H1 (cell line): ENCODE results near the gene ARHGEF6. TPM values are rescaled to one million over a fixed set of nuclear protein-coding genes. Genes with fewer than 3 reads are reported as not detected.

Source experiments
- CTCF ChIA-PET: fragments of 300-600 bp; sonication (Branson Sonifier 250); formaldehyde crosslinking; loops from one replicate; lab custom pipeline; 2021; ENCODE audit not compliant: partially characterized antibody; lab: Charles Lee
- POLR2A ChIA-PET: fragments of 300-600 bp; sonication (Branson Sonifier 250); formaldehyde crosslinking; loops from one replicate; lab custom pipeline; 2021; ENCODE audit warnings: inconsistent platforms; ENCODE audit not compliant: partially characterized antibody; lab: Charles Lee
- DNase-seq, 2 experiments: peaks; one replicate each; pipeline versions ENCODE4 v3.0.0 to v3.0.0-alpha.2; 2010 to 2022; ENCODE audit warnings: low spot score in 2 of 2, low read depth in 1 of 2, mixed read lengths in 1 of 2
- FAIRE-seq: peaks from 2 replicates; lab custom pipeline; 2011; peaks lifted over from hg19 to GRCh38; lab: Jason Lieb, UNC
- H2AFZ ChIP-seq: 2 replicates; pipeline ENCODE4 v1.8.1; 2012; ENCODE audit warnings: low read length, inconsistent platforms
- H2AK5ac ChIP-seq: 2 replicates; pipeline ENCODE4 v1.6.1; 2013; ENCODE audit warnings: low read depth, low read length
- H2BK120ac ChIP-seq: replicated peaks from 2 replicates; pipeline ENCODE3; 2013; ENCODE audit warnings: low read depth, low read length, inconsistent platforms
- H2BK12ac ChIP-seq: 2 replicates; pipeline ENCODE4 v1.6.1; 2013; ENCODE audit warnings: low read depth, low read length
- H2BK15ac ChIP-seq: 2 replicates; pipeline ENCODE4 v1.6.1; 2013; ENCODE audit warnings: low read length
- H2BK20ac ChIP-seq: 2 replicates; pipeline ENCODE4 v1.6.1; 2013; ENCODE audit warnings: low read length
- H2BK5ac ChIP-seq: 2 replicates; pipeline ENCODE4 v1.6.1; 2013; ENCODE audit warnings: low read depth, low read length
- H3K14ac ChIP-seq: 2 replicates; pipeline ENCODE4 v1.6.1; 2013; ENCODE audit warnings: inconsistent platforms; ENCODE audit not compliant: insufficient read length
- H3K18ac ChIP-seq: 2 replicates; pipeline ENCODE4 v1.6.1; 2013; ENCODE audit warnings: low read length; ENCODE audit errors: extremely low read depth
- H3K23ac ChIP-seq: 2 replicates; pipeline ENCODE4 v1.6.1; 2013; ENCODE audit warnings: inconsistent platforms; ENCODE audit not compliant: insufficient read length
- H3K23me2 ChIP-seq: 2 replicates; pipeline ENCODE4 v1.6.1; 2013; ENCODE audit warnings: low read depth, low read length
- H3K27ac ChIP-seq: 2 replicates; pipeline ENCODE4 v1.6.1; 2011; ENCODE audit warnings: low read depth, low read length, inconsistent platforms
- H3K27me3 ChIP-seq, 4 experiments: replicated peaks in 1 of 4; 1 replicate in 1 of 4; 2 replicates in 3 of 4; pipeline versions ENCODE4 v1.6.1 to v1.8.1; 2011 to 2013; ENCODE audit warnings: low read length in 3 of 4, mild to moderate bottlenecking in 3 of 4, inconsistent platforms in 2 of 4, mixed read lengths in 2 of 4, moderate library complexity in 1 of 4; ENCODE audit not compliant: control insufficient read depth in 3 of 4, insufficient read depth in 3 of 4; ENCODE audit errors: extremely low read depth in 1 of 4
- H3K36me3 ChIP-seq, 4 experiments: 2 replicates each; pipeline versions ENCODE4 v1.6.1 to v1.8.1; 2011 to 2013; ENCODE audit warnings: mild to moderate bottlenecking in 4 of 4, low read length in 3 of 4, moderate library complexity in 2 of 4, control low read depth in 1 of 4, inconsistent platforms in 1 of 4; ENCODE audit not compliant: insufficient read depth in 4 of 4, control insufficient read depth in 2 of 4
- H3K4ac ChIP-seq: replicated peaks from 2 replicates; pipeline ENCODE3; 2013; ENCODE audit warnings: low read length, low read depth, mixed read lengths, inconsistent platforms; ENCODE audit not compliant: insufficient read length
- H3K4me1 ChIP-seq, 4 experiments: replicated peaks in 1 of 4; 1 replicate in 1 of 4; 2 replicates in 3 of 4; pipeline versions ENCODE4 v1.6.1 to v1.8.1; 2011 to 2013; ENCODE audit warnings: low read length in 3 of 4, inconsistent platforms in 2 of 4, mixed read lengths in 1 of 4; ENCODE audit not compliant: insufficient read depth in 4 of 4, control insufficient read depth in 3 of 4
- H3K4me2 ChIP-seq, 2 experiments: 2 replicates each; pipeline versions ENCODE4 v1.6.1 to v1.8.1; 2011 to 2013; ENCODE audit warnings: low read depth in 2 of 2, low read length in 2 of 2, control low read depth in 1 of 2, inconsistent platforms in 1 of 2, mild to moderate bottlenecking in 1 of 2; ENCODE audit not compliant: insufficient read depth in 1 of 2
- H3K4me3 ChIP-seq, 4 experiments: fragments of 200-600, 300-600 bp in 1 of 4; sonication (generic), shearing (Covaris generic), sonication (Bioruptor Twin) in 1 of 4; 2 replicates each; pipeline versions ENCODE4 v1.5.1 to v1.8.1; 2011 to 2016; ENCODE audit warnings: low read length in 4 of 4, low read depth in 3 of 4, control low read depth in 2 of 4, inconsistent platforms in 2 of 4, mild to moderate bottlenecking in 2 of 4, mixed read lengths in 1 of 4, moderate library complexity in 1 of 4; ENCODE audit not compliant: insufficient read depth in 2 of 4; ENCODE audit errors: extremely low read depth in 1 of 4
- H3K56ac ChIP-seq: replicated peaks from 2 replicates; pipeline ENCODE3; 2013; ENCODE audit warnings: low read depth, mild to moderate bottlenecking, mixed read lengths, low read length, inconsistent platforms; ENCODE audit not compliant: insufficient read length
- H3K79me1 ChIP-seq: 2 replicates; pipeline ENCODE4 v1.6.1; 2013; ENCODE audit warnings: low read depth, low read length, control low read depth
- H3K79me2 ChIP-seq, 2 experiments: 2 replicates each; pipeline versions ENCODE4 v1.6.1 to v1.8.1; 2012 to 2013; ENCODE audit warnings: low read length in 2 of 2, mild to moderate bottlenecking in 2 of 2, inconsistent platforms in 1 of 2; ENCODE audit not compliant: insufficient read depth in 2 of 2, control insufficient read depth in 1 of 2
- H3K9ac ChIP-seq, 4 experiments: replicated peaks in 1 of 4; 1 replicate in 1 of 4; 2 replicates in 3 of 4; pipeline versions ENCODE4 v1.6.1 to v1.8.1; 2011 to 2013; ENCODE audit warnings: low read depth in 3 of 4, low read length in 3 of 4, control low read depth in 2 of 4, mild to moderate bottlenecking in 2 of 4, moderate library complexity in 2 of 4, inconsistent platforms in 1 of 4; ENCODE audit errors: extremely low read depth in 1 of 4
- H3K9me3 ChIP-seq, 2 experiments: 2 replicates each; pipeline versions ENCODE4 v1.6.1 to v1.8.1; 2012 to 2013; ENCODE audit warnings: mild to moderate bottlenecking in 2 of 2, moderate library complexity in 2 of 2, control low read depth in 1 of 2, inconsistent platforms in 1 of 2, low read depth in 1 of 2, low read length in 1 of 2, mixed read lengths in 1 of 2; ENCODE audit not compliant: insufficient read depth in 2 of 2
- H4K20me1 ChIP-seq, 2 experiments: replicated peaks in 1 of 2; 2 replicates each; pipeline versions ENCODE3 to v1.8.1; 2011 to 2013; ENCODE audit warnings: inconsistent platforms in 2 of 2, low read length in 2 of 2, mild to moderate bottlenecking in 1 of 2; ENCODE audit not compliant: insufficient read depth in 2 of 2, control insufficient read depth in 1 of 2
- H4K5ac ChIP-seq: 2 replicates; pipeline ENCODE4 v1.6.1; 2013; ENCODE audit warnings: low read length, low read depth, mixed read lengths, inconsistent platforms; ENCODE audit not compliant: insufficient read length
- H4K8ac ChIP-seq: 2 replicates; pipeline ENCODE4 v1.8.0; 2013; ENCODE audit warnings: mild to moderate bottlenecking, moderate library complexity, low read length, inconsistent platforms; ENCODE audit not compliant: insufficient read depth; ENCODE audit errors: extremely low read depth
- H4K91ac ChIP-seq: replicated peaks from 2 replicates; pipeline ENCODE3; 2013; ENCODE audit warnings: low read length, mixed read lengths, inconsistent platforms; ENCODE audit not compliant: insufficient read length
- BACH1 ChIP-seq: IDR thresholded peaks from 2 replicates; pipeline ENCODE4 v1.6.1; 2012; ENCODE audit warnings: low read length, improper control_type of control experiment
- CTCF ChIP-seq, 3 experiments: IDR thresholded peaks; 1 replicate in 2 of 3; 2 replicates in 1 of 3; pipeline versions ENCODE4 v1.5.1 to v1.6.1; 2011; ENCODE audit warnings: low read length in 3 of 3, mild to moderate bottlenecking in 3 of 3, inconsistent platforms in 2 of 3, low read depth in 1 of 3, moderate library complexity in 1 of 3; ENCODE audit not compliant: insufficient read depth in 1 of 3; ENCODE audit errors: control extremely low read depth in 1 of 3
- EP300 ChIP-seq, 2 experiments: IDR thresholded peaks; 1 replicate in 1 of 2; 2 replicates in 1 of 2; pipeline ENCODE4 v1.6.1; 2011 to 2012; ENCODE audit warnings: low read depth in 2 of 2, low read length in 2 of 2, mild to moderate bottlenecking in 2 of 2, borderline replicate concordance in 1 of 2, inconsistent platforms in 1 of 2, moderate library complexity in 1 of 2
- HDAC6 ChIP-seq: IDR thresholded peaks from one replicate; pipeline ENCODE4 v1.7.1; 2012; ENCODE audit warnings: low read depth, mild to moderate bottlenecking, inconsistent platforms, low read length, moderate library complexity
- JUND ChIP-seq: IDR thresholded peaks from 2 replicates; pipeline ENCODE4 v1.6.1; 2011; ENCODE audit warnings: mild to moderate bottlenecking, improper control_type of control experiment, low read length
- KDM1A ChIP-seq: fragments of 200-600, 300-600 bp; sonication (generic); IDR thresholded peaks from 2 replicates; pipeline ENCODE4 v1.7.1; 2016; ENCODE audit warnings: mild to moderate bottlenecking, low read length, borderline replicate concordance
- NRF1 ChIP-seq: IDR thresholded peaks from 2 replicates; pipeline ENCODE4 v1.6.1; 2011; ENCODE audit warnings: mild to moderate bottlenecking, low read depth, low read length, improper control_type of control experiment
- RXRA ChIP-seq: IDR thresholded peaks from 2 replicates; pipeline ENCODE4 v1.6.1; 2011; ENCODE audit warnings: low read depth, mild to moderate bottlenecking, low read length, moderate library complexity; ENCODE audit not compliant: insufficient read depth
- TCF12 ChIP-seq: IDR thresholded peaks from 2 replicates; pipeline ENCODE4 v1.6.1; 2011; ENCODE audit warnings: low read depth, mild to moderate bottlenecking, low read length
- WGBS, 2 experiments: shearing (Covaris generic) in 1 of 2; methylation state at CpG; one replicate each; pipeline versions ENCODE4 v1.1.6 to v1.1.7; 2013 to 2015; ENCODE audit warnings: low lambda C conversion rate in 2 of 2, mixed read lengths in 2 of 2, inconsistent platforms in 1 of 2, low coverage in 1 of 2, missing lambda C conversion rate in 1 of 2; ENCODE audit not compliant: insufficient replicate concordance in 2 of 2, insufficient coverage in 1 of 2, insufficient read length in 1 of 2; ENCODE audit errors: extremely low coverage in 1 of 2, missing lambda C conversion rate in 1 of 2; 5-methylcytosine and 5-hydroxymethylcytosine counted together
- polyA plus RNA-seq, 7 experiments: library from polyadenylated mRNA; depleted of rRNA in 3 of 7; stranded (reverse) in 5 of 7; unstranded in 2 of 7; fragments of >200 nt in 5 of 7; fragments of 200-250 nt in 2 of 7; gene quantifications; 1 replicate in 5 of 7; 2 replicates in 1 of 7; 4 replicates in 1 of 7; pipeline versions ENCODE4 v1.2.1 to v1.2.3, GENCODE V29; 2011 to 2013; ENCODE audit warnings: missing spikeins in 2 of 7, mixed read lengths in 2 of 7
- total RNA-seq: library from RNA; stranded (reverse); fragmentation: NEBNext Ultra II Directional; extraction: Animal tissue kit (Norgen Biotek cat#: 25700); gene quantifications from 2 replicates; pipeline ENCODE4 v1.2.1, GENCODE V29; 2021
- TF ChIP-seq, protein P1 (sequence below): IDR thresholded peaks from 2 replicates; pipeline ENCODE4 v1.6.1; 2012; ENCODE audit warnings: low read length, inconsistent platforms

Gene ARHGEF6
- total and polyA plus RNA-seq, 2 of the 8 experiments (the other 6 are each of a cell fraction or from before 2014, with no cell fraction given), result 3.6 to 3.7 TPM

- Histone ChIP-seq H2AFZ (no peak overlapping the region), H2BK5ac (no peak overlapping the region), H3K18ac (no peak overlapping the region), H3K23ac (no peak overlapping the region), H4K8ac (no peak overlapping the region), H3K36me3 (no peaks in the 10 kb centered on the region), H3K79me1 (no peaks in the 10 kb centered on the region), H4K91ac (no peak overlapping the region), H3K14ac (no peak overlapping the region), H3K9ac (no peak overlapping the region), H4K5ac (no peak overlapping the region), H2BK20ac (no peak overlapping the region), H4K20me1 (no peaks in the 10 kb centered on the region), H3K56ac (no peak overlapping the region), H3K27ac (no peak overlapping the region), H3K4me1 (no peaks in the 10 kb centered on the region), H2AK5ac (no peak overlapping the region), H3K4me3 (no peak overlapping the region), H2BK15ac (no peak overlapping the region), H3K79me2 (no peaks in the 10 kb centered on the region), H2BK12ac (no peak overlapping the region), H3K9me3 (no peaks in the 10 kb centered on the region), H3K4me2 (no peak overlapping the region), H3K23me2 (no peaks in the 10 kb centered on the region), H3K4ac (no peak overlapping the region), H2BK120ac (no peak overlapping the region), H3K27me3 (no peaks in the 10 kb centered on the region)
- POLR2A ChIA-PET, result no interaction called here
- WGBS, 2 experiments, result 94% methylated on average over 3 of the region's 3 CpGs; no CpG with 5 or more reads in 1 of the 2 experiments
- CTCF ChIA-PET, result interaction anchor here (0.6 kb wide), 1 partner anchor 340 kb away, joined by 3 read pairs; no protein-coding TSS in a partner anchor
- FAIRE-seq, result no peak
- DNase-seq, result no peak
- TF ChIP-seq, protein P1, sequence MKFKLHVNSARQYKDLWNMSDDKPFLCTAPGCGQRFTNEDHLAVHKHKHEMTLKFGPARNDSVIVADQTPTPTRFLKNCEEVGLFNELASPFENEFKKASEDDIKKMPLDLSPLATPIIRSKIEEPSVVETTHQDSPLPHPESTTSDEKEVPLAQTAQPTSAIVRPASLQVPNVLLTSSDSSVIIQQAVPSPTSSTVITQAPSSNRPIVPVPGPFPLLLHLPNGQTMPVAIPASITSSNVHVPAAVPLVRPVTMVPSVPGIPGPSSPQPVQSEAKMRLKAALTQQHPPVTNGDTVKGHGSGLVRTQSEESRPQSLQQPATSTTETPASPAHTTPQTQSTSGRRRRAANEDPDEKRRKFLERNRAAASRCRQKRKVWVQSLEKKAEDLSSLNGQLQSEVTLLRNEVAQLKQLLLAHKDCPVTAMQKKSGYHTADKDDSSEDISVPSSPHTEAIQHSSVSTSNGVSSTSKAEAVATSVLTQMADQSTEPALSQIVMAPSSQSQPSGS, result no peak
- no peak for TF ChIP-seq KDM1A
- no peak for TF ChIP-seq RXRA
- no peak for TF ChIP-seq TCF12
- TF ChIP-seq JUND, result no peak
- no peak for TF ChIP-seq NRF1
- no peak for TF ChIP-seq BACH1
- no peak for TF ChIP-seq HDAC6
- no peak for TF ChIP-seq EP300 (IDR thresholded peaks at IDR 0.05; ENCODE audit: borderline replicate concordance in 1 of 2, low read depth in 2 of 2, low read length in 2 of 2)
- TF ChIP-seq CTCF (IDR thresholded peaks at IDR 0.05; ENCODE audit: control extremely low read depth in 1 of 3, insufficient read depth in 1 of 3, low read depth in 1 of 3, low read length in 3 of 3), result no peak
These were observed 46.3 kb upstream of the ARHGEF6 start for GRCh38 chrX:136827026-136827425.
